OCI-LY3 (cell line): ENCODE measurements around the gene RAB31.

Experiments used
- CTCF ChIP-seq: fragments of 200-600, 300-600 bp; sonication (generic); IDR thresholded peaks from 2 replicates; pipeline ENCODE4 v1.5.1; 2014; ENCODE audit warnings: antibody characterized with exemption, low read length, low read depth
- EZH2phosphoT487 ChIP-seq: fragments of 200-600 bp; shearing (Covaris generic); IDR thresholded peaks from 2 replicates; pipeline ENCODE4 v1.6.1; 2018; ENCODE audit warnings: antibody characterized with exemption, mixed run types, low read depth

- TF ChIP-seq CTCF (no peak), EZH2phosphoT487 (no peak)
These were observed 153.8 kb downstream of the RAB31 start for GRCh38 chr18:9861933-9862332.
